IPS-20b (cell line): ENCODE data around the gene DNAJB12.
"Not testable (repeated sequence)": the region's sequence is repeated elsewhere in the genome, so short reads cannot be mapped to it uniquely, and the experiment has no call there.

Experiments
- H3K27ac ChIP-seq: one replicate; pipeline ENCODE4 v1.5.1; 2013; ENCODE audit warnings: low read length
- H3K27me3 ChIP-seq: 2 replicates; pipeline ENCODE4 v1.6.1; 2013; ENCODE audit warnings: mild to moderate bottlenecking, low read length, inconsistent platforms; ENCODE audit not compliant: insufficient read depth
- H3K36me3 ChIP-seq: 2 replicates; pipeline ENCODE4 v1.6.1; 2013; ENCODE audit warnings: low read depth, mild to moderate bottlenecking, inconsistent platforms, low read length, moderate library complexity; ENCODE audit not compliant: insufficient read depth
- H3K4me1 ChIP-seq: 2 replicates; pipeline ENCODE4 v1.6.1; 2013; ENCODE audit warnings: mild to moderate bottlenecking, control low read depth, inconsistent platforms, low read length, moderate library complexity; ENCODE audit not compliant: insufficient read depth
- H3K4me3 ChIP-seq: 2 replicates; pipeline ENCODE4 v1.5.1; 2013; ENCODE audit warnings: mild to moderate bottlenecking, low read length, inconsistent platforms
- H3K9ac ChIP-seq: 2 replicates; pipeline ENCODE4 v1.6.1; 2013; ENCODE audit warnings: low read depth, mild to moderate bottlenecking, inconsistent platforms, low read length, moderate library complexity
- H3K9me3 ChIP-seq: 2 replicates; pipeline ENCODE4 v1.6.1; 2013; ENCODE audit warnings: mild to moderate bottlenecking, low read depth, low read length, inconsistent platforms; ENCODE audit not compliant: insufficient read depth

Gene DNAJB12

GRCh38 chr10:72354356-72355213, at the start of gene DNAJB12:
DNAJB12 (minus strand) TSS chr10:72354919; CDS start chr10:72354897, 22 bp downstream.
- Histone ChIP-seq H3K9me3 (no peaks in the 10 kb centered on the region), H3K27me3 (no peaks in the 10 kb centered on the region), H3K4me1 (peaks cover 13% of the 10 kb centered on the region), H3K36me3 (peaks cover 11% of the 10 kb centered on the region; the same call in 1 of the 2 replicates), H3K27ac (peak within 1 kb of the TSS; percentile 98), H3K4me3 (peak within 1 kb of the TSS; percentile 88), H3K9ac (peak within 1 kb of the TSS; percentile 98)

- H3K36me3 ChIP-seq, H3K27me3 ChIP-seq, H3K4me3 ChIP-seq, H3K9ac ChIP-seq, H3K27ac ChIP-seq, H3K4me1 ChIP-seq, H3K9me3 ChIP-seq: not testable (repeated sequence)
These were observed 40.9 kb upstream of the DNAJB12 start for GRCh38 chr10:72395581-72395980.

GRCh38 chr10:72392571-72392970, 37.9 kb upstream of the DNAJB12 start:
- H3K27me3 ChIP-seq: no peaks in the 10 kb centered on the region
- H3K36me3 ChIP-seq: no peaks in the 10 kb centered on the region
- H3K4me1 ChIP-seq: no peaks in the 10 kb centered on the region
- H3K4me3 ChIP-seq: no peak overlapping the region
- no peaks in the 10 kb centered on the region for H3K9me3 ChIP-seq
- no peak overlapping the region for H3K27ac ChIP-seq
- no peak overlapping the region for H3K9ac ChIP-seq

- no peaks in the 10 kb centered on the region for H3K4me1 ChIP-seq
- no peak overlapping the region for H3K4me3 ChIP-seq
- H3K36me3 ChIP-seq: no peaks in the 10 kb centered on the region
- H3K27ac ChIP-seq: no peak overlapping the region
- no peaks in the 10 kb centered on the region for H3K27me3 ChIP-seq
- no peak overlapping the region for H3K9ac ChIP-seq
- no peaks in the 10 kb centered on the region for H3K9me3 ChIP-seq
These were observed 36.0 kb upstream of the DNAJB12 start for GRCh38 chr10:72390764-72391163.

- no peaks in the 10 kb centered on the region for H3K36me3 ChIP-seq
- H3K9ac ChIP-seq: no peak overlapping the region
- no peak overlapping the region for H3K4me3 ChIP-seq
- H3K27ac ChIP-seq: no peak overlapping the region
- no peaks in the 10 kb centered on the region for H3K9me3 ChIP-seq
- no peaks in the 10 kb centered on the region for H3K4me1 ChIP-seq
- no peaks in the 10 kb centered on the region for H3K27me3 ChIP-seq
These were observed 35.0 kb upstream of the DNAJB12 start for GRCh38 chr10:72389716-72390115.

- Histone ChIP-seq H3K27ac (no peak overlapping the region), H3K27me3 (no peaks in the 10 kb centered on the region), H3K36me3 (no peaks in the 10 kb centered on the region), H3K4me1 (no peaks in the 10 kb centered on the region), H3K9ac (no peak overlapping the region), H3K9me3 (no peaks in the 10 kb centered on the region), H3K4me3 (no peak overlapping the region)
These were observed 34.3 kb upstream of the DNAJB12 start for GRCh38 chr10:72389014-72389413.

GRCh38 chr10:72388062-72388461, 33.3 kb upstream of the DNAJB12 start:
- Histone ChIP-seq H3K4me3 (no peak overlapping the region), H3K9me3 (no peaks in the 10 kb centered on the region), H3K4me1 (no peaks in the 10 kb centered on the region), H3K36me3 (no peaks in the 10 kb centered on the region), H3K27ac (no peak overlapping the region), H3K9ac (no peak overlapping the region), H3K27me3 (no peaks in the 10 kb centered on the region)

- H3K27me3 ChIP-seq: no peaks in the 10 kb centered on the region
- no peak overlapping the region for H3K27ac ChIP-seq
- H3K36me3 ChIP-seq: no peaks in the 10 kb centered on the region
These were observed 32.3 kb upstream of the DNAJB12 start for GRCh38 chr10:72386916-72387586.

GRCh38 chr10:72385724-72386123, 31.0 kb upstream of the DNAJB12 start:
- H3K27ac ChIP-seq: no peak overlapping the region
- H3K9ac ChIP-seq: no peak overlapping the region
- H3K36me3 ChIP-seq: no peaks in the 10 kb centered on the region
- no peak overlapping the region for H3K4me3 ChIP-seq
- H3K27me3 ChIP-seq: no peaks in the 10 kb centered on the region
- H3K9me3 ChIP-seq: no peaks in the 10 kb centered on the region
- peaks cover 8% of the 10 kb centered on the region; the same call in 1 of the 2 replicates for H3K4me1 ChIP-seq

More at GRCh38 chr10:72386916-72387586, 32.3 kb upstream of the DNAJB12 start:
- H3K4me1 ChIP-seq: no peaks in the 10 kb centered on the region
- H3K9me3 ChIP-seq: no peaks in the 10 kb centered on the region
- no peak overlapping the region for H3K4me3 ChIP-seq
- no peak overlapping the region for H3K9ac ChIP-seq

- H3K36me3 ChIP-seq, H3K4me3 ChIP-seq, H3K4me1 ChIP-seq, H3K27me3 ChIP-seq, H3K9me3 ChIP-seq, H3K27ac ChIP-seq, H3K9ac ChIP-seq: not testable (repeated sequence)
These were observed 30.3 kb upstream of the DNAJB12 start for GRCh38 chr10:72384982-72385381.

- H3K27ac ChIP-seq: no peak overlapping the region
- peaks cover 8% of the 10 kb centered on the region; the same call in 1 of the 2 replicates for H3K4me1 ChIP-seq
- no peaks in the 10 kb centered on the region for H3K9me3 ChIP-seq
- no peak overlapping the region for H3K9ac ChIP-seq
- no peaks in the 10 kb centered on the region; the same call in 1 of the 2 replicates for H3K36me3 ChIP-seq
- no peak overlapping the region for H3K4me3 ChIP-seq
- H3K27me3 ChIP-seq: no peaks in the 10 kb centered on the region
These were observed 25.1 kb upstream of the DNAJB12 start for GRCh38 chr10:72379776-72380175.

- Histone ChIP-seq H3K9me3 (no peaks in the 10 kb centered on the region), H3K27me3 (no peaks in the 10 kb centered on the region), H3K27ac (no peak overlapping the region), H3K9ac (no peak overlapping the region), H3K36me3 (no peaks in the 10 kb centered on the region; the same call in 1 of the 2 replicates), H3K4me1 (peaks cover 8% of the 10 kb centered on the region; the same call in 1 of the 2 replicates), H3K4me3 (no peak overlapping the region)
These were observed 24.3 kb upstream of the DNAJB12 start for GRCh38 chr10:72379062-72379461.
